GM18951 (cell line): Measurements from ENCODE around the gene VEGFB.
A peak's percentile ranks its signal among the peaks of the same experiment; 100 is the strongest.

Experiments used
- POLR2A ChIP-seq: IDR thresholded peaks from 4 replicates; pipeline ENCODE4 v1.6.1; 2011; ENCODE audit warnings: mild to moderate bottlenecking; ENCODE audit not compliant: insufficient read length, insufficient read depth; ENCODE audit errors: extremely low read depth
- in situ Hi-C: fragments of 300-500 bp; cut with MboI; formaldehyde crosslinking; loops from one replicate; pipeline ENCODE4 v1.12.0; 2022; ENCODE audit warnings: low sequenced_read_pairs, mixed read lengths, inconsistent platforms; ENCODE audit not compliant: unreplicated experiment

VEGFB gene

DNA sequence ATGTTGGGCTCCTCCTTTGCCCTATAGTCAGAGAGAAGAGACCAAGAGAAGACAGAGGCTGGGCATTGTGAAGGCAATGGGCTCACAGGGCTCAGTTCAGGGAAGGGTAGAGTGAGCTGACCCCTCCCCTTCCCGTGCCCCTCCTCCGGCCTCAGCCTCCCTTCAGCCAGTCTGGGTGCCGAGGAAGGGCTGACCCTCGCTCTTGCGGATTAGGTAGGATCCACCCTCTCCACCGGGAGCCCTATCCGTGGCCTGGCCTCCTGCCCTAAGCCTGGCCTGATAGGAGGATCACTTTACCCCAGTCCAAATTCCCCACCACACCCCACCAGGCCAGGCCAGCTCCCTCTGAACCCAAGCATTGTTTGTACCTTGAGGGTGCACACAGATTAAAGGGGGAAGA lies 14.2 kb downstream of the VEGFB start:
- no peak for TF ChIP-seq POLR2A
- in situ Hi-C loops, result no loop called here

DNA sequence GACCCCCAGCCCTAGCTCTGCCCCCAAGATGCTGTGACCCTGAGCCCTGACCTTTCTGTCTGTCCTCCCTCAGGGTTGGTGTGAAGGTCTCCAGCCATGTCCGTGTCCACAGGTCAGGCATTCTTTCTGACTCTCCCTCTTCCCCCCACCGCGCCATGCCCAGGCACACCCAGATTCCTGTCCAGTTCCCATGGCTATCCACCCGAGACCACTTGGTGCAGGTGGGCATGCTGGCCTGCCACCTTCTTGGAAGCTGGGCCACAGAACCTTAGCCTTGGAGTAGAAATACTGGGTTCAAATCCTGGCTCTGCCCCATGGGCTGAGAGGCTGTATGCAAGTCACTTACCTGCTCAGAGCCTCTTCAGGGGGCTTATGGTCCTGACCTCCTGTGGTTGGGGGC lies 14.7 kb downstream of the VEGFB start:
- in situ Hi-C loops, result no loop called here
- TF ChIP-seq POLR2A, result no peak

DNA sequence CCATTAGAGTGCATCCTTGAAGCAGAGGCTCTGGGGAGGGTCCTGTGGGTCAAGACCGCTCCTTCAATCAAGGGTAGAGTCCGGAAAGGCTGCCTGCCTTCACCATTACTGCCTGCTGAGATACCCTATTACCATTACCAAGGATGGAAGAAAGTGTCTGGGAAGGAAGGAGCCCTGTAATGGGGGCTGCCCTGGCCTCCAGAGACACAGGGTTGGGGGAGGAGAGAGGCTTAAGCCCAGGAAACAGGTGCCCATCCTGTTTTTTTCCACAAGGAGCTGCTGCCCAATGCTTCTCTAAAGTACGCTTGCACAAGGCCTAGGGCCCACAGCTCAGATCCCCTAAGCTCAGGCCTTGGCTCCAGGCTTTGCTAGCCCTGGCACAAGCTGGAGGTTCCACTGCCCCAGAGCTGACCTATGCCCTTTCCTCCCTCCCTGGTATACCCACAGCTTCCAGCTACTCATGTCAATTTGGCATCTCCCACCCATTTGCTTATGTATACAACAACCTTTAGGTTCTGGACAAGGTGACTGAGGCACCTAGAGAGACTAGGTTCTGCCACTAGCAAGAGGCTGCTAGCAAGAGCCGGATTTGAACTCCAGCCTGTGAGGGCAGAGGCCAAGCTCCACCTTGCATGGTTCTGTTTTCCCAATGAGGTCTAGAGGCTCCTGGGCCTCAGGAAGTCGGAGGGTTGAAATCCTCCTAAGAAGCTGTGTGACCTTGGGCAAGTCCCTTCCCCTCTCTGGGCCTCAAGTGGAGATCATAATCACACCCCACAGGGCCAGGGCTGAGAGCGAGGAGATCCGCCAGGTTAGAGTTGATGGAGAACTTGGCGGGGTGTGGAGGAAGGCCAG lies 15.4 kb downstream of the VEGFB start:
- in situ Hi-C loops, result no loop called here
- TF ChIP-seq POLR2A, result no peak

DNA sequence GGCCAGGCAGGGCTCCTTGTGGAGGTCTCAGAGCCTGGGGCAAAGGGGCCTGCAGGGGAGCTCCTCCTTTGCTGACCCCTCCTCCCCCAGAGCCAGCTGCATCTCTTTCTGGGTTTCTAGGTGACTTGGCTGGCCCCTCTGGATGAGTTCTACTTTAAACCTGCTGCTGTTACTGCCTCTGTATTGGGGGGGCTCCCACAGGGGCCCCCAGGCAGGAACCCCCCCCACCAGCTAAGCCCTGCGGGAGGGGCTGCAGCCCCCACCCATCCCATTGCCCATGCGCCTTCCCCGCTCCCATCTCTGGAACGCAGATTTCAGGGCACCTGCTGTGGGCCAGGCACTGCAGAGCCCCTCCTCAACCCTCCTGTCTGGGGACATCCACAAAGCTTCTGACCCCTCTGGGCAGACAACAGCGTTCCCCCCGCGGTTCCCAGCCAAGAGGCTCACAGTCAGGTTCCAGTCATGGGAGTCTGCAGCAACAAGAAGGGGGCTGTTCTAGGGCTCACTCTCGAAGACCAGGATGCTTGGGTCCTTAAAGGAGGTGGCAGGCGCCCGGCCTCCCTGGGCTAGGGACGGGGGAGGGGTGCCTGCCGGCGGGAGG lies 16.1 kb downstream of the VEGFB start:
- no peak for TF ChIP-seq POLR2A

DNA sequence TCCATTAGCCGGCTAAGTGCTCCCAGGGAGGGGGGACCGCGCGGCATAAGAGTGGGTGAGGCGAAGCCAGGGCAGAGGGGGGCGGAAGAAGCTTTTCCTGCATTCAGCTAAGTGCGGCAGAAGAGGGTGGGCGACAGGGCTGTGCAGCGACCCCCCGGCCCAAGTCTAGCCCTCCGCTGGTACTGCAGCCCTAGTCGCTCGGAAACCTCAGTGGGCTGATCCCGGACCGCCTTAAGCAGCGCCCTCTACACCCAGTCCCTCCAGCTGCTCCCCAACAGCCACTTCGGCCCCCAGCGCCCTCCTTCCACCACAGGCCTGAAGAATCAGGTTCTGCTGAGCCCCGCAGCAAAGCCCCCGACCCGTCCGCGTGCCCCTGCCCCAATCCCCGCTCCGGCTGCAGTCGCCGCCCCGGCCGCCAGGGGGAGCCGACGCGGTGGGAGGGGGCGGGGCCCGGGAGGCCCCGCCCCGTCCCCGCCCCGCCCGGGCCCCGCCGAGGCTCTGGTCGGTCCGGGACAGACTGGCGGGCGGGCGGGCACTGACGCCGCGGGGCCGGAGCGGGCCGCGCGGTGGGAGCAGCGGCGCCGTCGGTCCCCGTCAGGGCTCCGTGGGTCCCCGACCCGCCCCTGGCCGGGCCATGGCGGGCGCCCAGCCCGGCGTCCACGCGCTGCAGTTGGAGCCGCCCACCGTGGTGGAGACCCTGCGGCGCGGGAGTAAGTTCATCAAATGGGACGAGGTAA lies 16.8 kb downstream of the VEGFB start, which contains the start of gene PLCB3:
Gene PLCB3 (plus strand): TSS at position 515 of the 737 bp plus-strand sequence. CDS start 120 bp downstream, at position 635.
- peak; percentile 73 for TF ChIP-seq POLR2A
- in situ Hi-C loops, result no loop called here

More for the DNA sequence above, 16.1 kb downstream of the VEGFB start:
- in situ Hi-C loops, result no loop called here

GRCh38 chr11:64251753-64252002 lies 17.3 kb downstream of the VEGFB start:
- TF ChIP-seq POLR2A, result no peak
- in situ Hi-C loops, result no loop called here

- TF ChIP-seq POLR2A, result peak; percentile 26
- in situ Hi-C loops, result no loop called here
These were observed 17.9 kb downstream of the VEGFB start for GRCh38 chr11:64252003-64252872.

DNA sequence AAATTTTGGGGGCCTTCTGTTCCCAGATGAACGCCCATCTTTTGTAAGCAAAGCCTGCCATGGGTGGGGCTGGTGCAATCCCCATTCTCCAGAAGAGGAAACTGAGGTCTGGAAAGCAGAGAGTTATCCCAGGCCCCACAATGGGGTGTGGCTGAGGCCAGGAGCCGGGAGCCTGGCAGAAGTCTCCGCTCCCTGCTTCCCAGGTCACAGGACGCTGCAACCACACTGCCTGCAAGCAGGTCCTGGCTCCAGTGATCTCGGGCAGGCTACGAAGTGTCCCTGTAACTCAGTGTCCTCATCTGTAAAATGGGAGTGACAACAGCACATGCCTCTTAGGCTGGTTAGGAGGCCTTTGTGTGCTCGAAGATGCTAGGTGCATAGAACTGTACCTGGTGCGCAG lies 18.7 kb downstream of the VEGFB start:
- in situ Hi-C loops, result no loop called here
- no peak for TF ChIP-seq POLR2A

- no peak for TF ChIP-seq POLR2A
- in situ Hi-C loops, result no loop called here
These were observed 19.1 kb downstream of the VEGFB start for GRCh38 chr11:64253481-64253880.

DNA sequence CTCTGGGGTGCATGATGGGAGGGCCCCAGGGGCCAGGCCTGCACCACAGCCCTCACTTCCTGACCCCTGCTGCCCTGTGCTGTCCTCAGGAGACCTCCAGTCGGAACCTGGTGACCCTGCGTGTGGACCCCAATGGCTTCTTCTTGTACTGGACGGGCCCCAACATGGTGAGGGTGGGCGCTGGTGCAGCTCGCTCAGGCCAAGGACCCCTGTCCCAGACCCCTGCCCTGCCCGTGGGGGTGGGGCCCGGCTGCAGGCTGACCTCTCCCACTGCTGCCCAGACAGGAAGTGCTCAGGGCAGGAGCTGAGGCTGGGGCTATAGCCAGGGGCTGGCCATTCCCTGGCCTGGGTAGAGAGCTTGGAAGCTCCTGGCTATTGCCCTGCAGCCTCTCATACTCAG lies 19.9 kb downstream of the VEGFB start:
- in situ Hi-C loops, result no loop called here

DNA sequence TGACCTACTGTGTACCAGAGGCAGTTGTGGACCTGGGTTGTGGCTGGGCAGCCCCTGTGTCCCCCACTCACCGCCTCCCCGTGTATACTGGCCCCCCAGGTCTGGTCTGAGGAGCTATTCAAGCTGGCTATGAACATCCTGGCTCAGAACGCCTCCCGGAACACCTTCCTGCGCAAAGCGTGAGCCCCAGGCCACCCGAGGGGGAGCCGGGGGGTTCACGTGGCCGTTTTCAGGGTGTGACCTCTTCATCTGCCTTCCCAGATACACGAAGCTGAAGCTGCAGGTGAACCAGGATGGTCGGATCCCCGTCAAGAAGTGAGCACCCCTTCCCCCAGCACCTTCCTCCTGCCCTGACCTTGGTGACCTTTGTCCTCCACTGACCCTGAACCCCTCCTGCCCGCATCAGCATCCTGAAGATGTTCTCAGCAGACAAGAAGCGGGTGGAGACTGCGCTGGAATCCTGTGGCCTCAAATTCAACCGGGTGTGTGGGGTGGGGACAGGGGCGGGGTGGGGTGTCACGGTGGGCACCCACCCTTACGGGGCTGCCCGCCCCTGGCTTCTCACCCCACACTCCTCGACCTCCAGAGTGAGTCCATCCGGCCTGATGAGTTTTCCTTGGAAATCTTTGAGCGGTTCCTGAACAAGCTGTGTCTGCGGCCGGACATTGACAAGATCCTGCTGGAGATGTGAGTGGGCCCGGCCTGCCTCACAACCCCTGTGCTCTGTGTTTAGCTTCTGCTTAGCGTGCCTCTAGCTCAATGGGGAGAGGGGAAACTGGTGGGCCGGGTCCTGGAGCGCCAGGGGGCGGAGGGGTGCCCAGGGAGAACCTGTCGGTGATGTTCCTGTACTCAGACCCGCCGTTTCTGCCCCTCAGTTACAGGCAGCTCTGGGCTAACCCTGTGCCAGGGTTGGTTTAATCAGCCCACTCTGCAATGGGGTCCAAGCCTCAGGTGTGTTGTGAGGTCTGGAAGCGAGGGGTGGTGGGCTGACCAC lies 21.0 kb downstream of the VEGFB start:
- TF ChIP-seq POLR2A, result no peak
- in situ Hi-C loops, result no loop called here

More for the DNA sequence above, 19.9 kb downstream of the VEGFB start:
- TF ChIP-seq POLR2A, result no peak

DNA sequence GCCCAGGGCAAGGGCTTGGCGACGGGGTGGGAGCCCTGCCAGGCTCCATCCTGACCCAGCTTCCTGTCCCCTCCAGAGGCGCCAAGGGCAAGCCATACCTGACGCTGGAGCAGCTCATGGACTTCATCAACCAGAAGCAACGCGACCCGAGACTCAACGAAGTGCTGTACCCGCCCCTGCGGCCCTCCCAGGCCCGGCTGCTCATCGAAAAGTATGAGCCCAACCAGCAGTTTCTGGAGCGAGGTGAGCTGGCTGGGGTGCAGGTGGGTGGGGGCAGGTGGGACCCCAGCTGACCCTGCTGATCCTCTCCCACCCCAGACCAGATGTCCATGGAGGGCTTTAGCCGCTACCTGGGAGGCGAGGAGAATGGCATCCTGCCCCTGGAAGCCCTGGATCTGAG lies 21.9 kb downstream of the VEGFB start:
- no peak for TF ChIP-seq POLR2A
- in situ Hi-C loops, result no loop called here
